Tibial nerve (tissue), 4 donors: ENCODE data around the gene IP6K3.

Experiments used
- CTCF ChIP-seq, 5 experiments: fragments of 200-600 bp in 3 of 5; fragments of 450-650 bp in 2 of 5; sonication (generic) in 3 of 5; IDR thresholded peaks; one replicate each; pipeline ENCODE4 v1.5.1; 2016 to 2019; ENCODE audit warnings: antibody characterized with exemption in 5 of 5, mild to moderate bottlenecking in 3 of 5, moderate library complexity in 2 of 5
- EP300 ChIP-seq, 2 donors: sonication (generic); formaldehyde crosslinking; IDR thresholded peaks; one replicate each; pipeline ENCODE4 v1.6.1; 2017; ENCODE audit warnings: antibody characterized with exemption in 2 of 2, mild to moderate bottlenecking in 1 of 2
- POLR2A ChIP-seq, 2 donors: fragments of 450-650 bp; IDR thresholded peaks; one replicate each; pipeline ENCODE4 v1.6.1; 2017; ENCODE audit warnings: antibody characterized with exemption in 2 of 2, mild to moderate bottlenecking in 2 of 2, moderate library complexity in 2 of 2

- no peak for TF ChIP-seq CTCF (IDR thresholded peaks at IDR 0.05)
- TF ChIP-seq POLR2A (IDR thresholded peaks at IDR 0.05): no peak
- TF ChIP-seq EP300 (IDR thresholded peaks at IDR 0.05): no peak
Observed at GRCh38 chr6:33712914-33713313, 33.8 kb downstream of the IP6K3 start.
